Trophoblast cell (in vitro differentiated cells and primary cell): ENCODE results near the gene DHRSX.

Experiments
- DNase-seq, 2 donors: peaks; one replicate each; pipeline ENCODE4 v3.0.0-alpha.2; 2016
- H2AFZ ChIP-seq: 2 replicates; pipeline ENCODE4 v1.6.1; 2013; ENCODE audit warnings: low read length, moderate library complexity, mild to moderate bottlenecking; ENCODE audit not compliant: insufficient read depth, poor library complexity
- H2AK5ac ChIP-seq: 2 replicates; pipeline ENCODE4 v1.6.1; 2013; ENCODE audit warnings: mild to moderate bottlenecking, low read length
- H2BK120ac ChIP-seq: 2 replicates; pipeline ENCODE4 v1.6.1; 2013; ENCODE audit warnings: low read length, mild to moderate bottlenecking, moderate library complexity; ENCODE audit not compliant: insufficient read depth, poor library complexity
- H2BK12ac ChIP-seq: 2 replicates; pipeline ENCODE4 v1.6.1; 2013; ENCODE audit warnings: mild to moderate bottlenecking, low read length, moderate library complexity
- H2BK5ac ChIP-seq: 2 replicates; pipeline ENCODE4 v1.6.1; 2013; ENCODE audit warnings: low read length, low read depth, moderate library complexity, mild to moderate bottlenecking; ENCODE audit not compliant: poor library complexity
- H3K14ac ChIP-seq: 2 replicates; pipeline ENCODE4 v1.6.1; 2013; ENCODE audit warnings: mild to moderate bottlenecking, low read length
- H3K18ac ChIP-seq: 2 replicates; pipeline ENCODE4 v1.6.1; 2013; ENCODE audit warnings: mild to moderate bottlenecking, low read length
- H3K23ac ChIP-seq: 2 replicates; pipeline ENCODE4 v1.6.1; 2013; ENCODE audit warnings: low read length
- H3K27ac ChIP-seq: 2 replicates; pipeline ENCODE4 v1.5.1; 2013; ENCODE audit warnings: low read depth, mild to moderate bottlenecking, inconsistent platforms, low read length, moderate library complexity
- H3K27me3 ChIP-seq: 2 replicates; pipeline ENCODE4 v1.6.1; 2013; ENCODE audit warnings: inconsistent platforms, mild to moderate bottlenecking, low read length, moderate library complexity; ENCODE audit not compliant: insufficient read depth
- H3K36me3 ChIP-seq, 2 experiments: 1 replicate in 1 of 2; 2 replicates in 1 of 2; pipeline ENCODE4 v1.6.1; 2013; ENCODE audit warnings: low read length in 2 of 2, mild to moderate bottlenecking in 2 of 2, moderate library complexity in 1 of 2; ENCODE audit not compliant: insufficient read depth in 2 of 2, control insufficient read depth in 1 of 2
- H3K4ac ChIP-seq: 2 replicates; pipeline ENCODE4 v1.6.1; 2013; ENCODE audit warnings: low read depth, mild to moderate bottlenecking, low read length, moderate library complexity
- H3K4me1 ChIP-seq, 2 experiments: 1 replicate in 1 of 2; 2 replicates in 1 of 2; pipeline ENCODE4 v1.6.1; 2013; ENCODE audit warnings: low read length in 2 of 2, mild to moderate bottlenecking in 2 of 2, moderate library complexity in 1 of 2; ENCODE audit not compliant: insufficient read depth in 2 of 2, control insufficient read depth in 1 of 2
- H3K4me2 ChIP-seq: 2 replicates; pipeline ENCODE4 v1.6.1; 2013; ENCODE audit warnings: inconsistent platforms, mild to moderate bottlenecking, low read length, moderate library complexity
- H3K4me3 ChIP-seq: 2 replicates; pipeline ENCODE4 v1.5.1; 2013; ENCODE audit warnings: mild to moderate bottlenecking, low read depth, low read length, inconsistent platforms
- H3K79me1 ChIP-seq: one replicate; pipeline ENCODE4 v1.6.1; 2013; ENCODE audit warnings: low read length
- H3K79me2 ChIP-seq: 2 replicates; pipeline ENCODE4 v1.6.1; 2013; ENCODE audit warnings: low read length, mild to moderate bottlenecking; ENCODE audit not compliant: control insufficient read depth, insufficient read depth, poor library complexity
- H3K9ac ChIP-seq: 2 replicates; pipeline ENCODE4 v1.6.1; 2013; ENCODE audit warnings: mild to moderate bottlenecking, low read length
- H3K9me3 ChIP-seq: 2 replicates; pipeline ENCODE4 v1.6.1; 2013; ENCODE audit warnings: low read depth, mild to moderate bottlenecking, control low read depth, inconsistent platforms, low read length; ENCODE audit not compliant: insufficient read depth
- H4K12ac ChIP-seq: 2 replicates; pipeline ENCODE4 v1.6.1; 2013; ENCODE audit warnings: low read depth, mild to moderate bottlenecking, low read length, moderate library complexity
- H4K8ac ChIP-seq: 2 replicates; pipeline ENCODE4 v1.6.1; 2013; ENCODE audit warnings: low read depth, mild to moderate bottlenecking, low read length, moderate library complexity
- H4K91ac ChIP-seq: one replicate; pipeline ENCODE4 v1.6.1; 2013; ENCODE audit warnings: low read depth, mild to moderate bottlenecking, low read length, moderate library complexity
- WGBS: extraction: QIAGEN DNeasy Blood & Tissue Kit; methylation state at CpG from one replicate; pipeline ENCODE4 v1.1.7; 2013; ENCODE audit warnings: missing lambda C conversion rate; ENCODE audit not compliant: insufficient read length, insufficient coverage; ENCODE audit errors: extremely low coverage; 5-methylcytosine and 5-hydroxymethylcytosine counted together

Gene DHRSX

GRCh38 chrX:2435465-2435864, 65.3 kb downstream of the DHRSX start:
- no peak overlapping the region for H4K12ac ChIP-seq
- no CpG with 5 or more reads among the region's 2 CpGs for WGBS
- no peaks in the 10 kb centered on the region for H3K9me3 ChIP-seq
- H3K36me3 ChIP-seq: peaks cover 2 to 8% of the 10 kb centered on the region in 2 experiments
- no peak overlapping the region for H3K18ac ChIP-seq
- H3K4ac ChIP-seq: no peak overlapping the region
- H3K23ac ChIP-seq: no peak overlapping the region
- no peak overlapping the region for H3K4me3 ChIP-seq
- no peak overlapping the region for H3K9ac ChIP-seq
- no peaks in the 10 kb centered on the region for H3K27me3 ChIP-seq
- no peaks in the 10 kb centered on the region for H3K79me2 ChIP-seq
- no peak overlapping the region for H2AK5ac ChIP-seq
- DNase-seq: no peak
- H2BK12ac ChIP-seq: no peak overlapping the region
- no peak overlapping the region for H3K14ac ChIP-seq
- no peaks in the 10 kb centered on the region for H3K79me1 ChIP-seq
- no peak overlapping the region for H3K4me2 ChIP-seq
- no peak overlapping the region for H2BK120ac ChIP-seq
- no peak overlapping the region for H2BK5ac ChIP-seq
- no peak overlapping the region for H3K27ac ChIP-seq
- no peak overlapping the region for H4K8ac ChIP-seq
- no peak overlapping the region for H4K91ac ChIP-seq
- H3K4me1 ChIP-seq: no peaks in the 10 kb centered on the region
- H2AFZ ChIP-seq: no peak overlapping the region

- H3K23ac ChIP-seq: no peak overlapping the region
- H2AK5ac ChIP-seq: no peak overlapping the region
- no peaks in the 10 kb centered on the region for H3K79me2 ChIP-seq
- H3K14ac ChIP-seq: no peak overlapping the region
- H3K9me3 ChIP-seq: no peaks in the 10 kb centered on the region
- H3K18ac ChIP-seq: no peak overlapping the region
- H2BK120ac ChIP-seq: no peak overlapping the region
- no peak overlapping the region for H4K12ac ChIP-seq
- H2BK12ac ChIP-seq: no peak overlapping the region
- no peak overlapping the region for H4K91ac ChIP-seq
- H3K4ac ChIP-seq: no peak overlapping the region
- no peak overlapping the region for H2BK5ac ChIP-seq
- no peak overlapping the region for H3K4me2 ChIP-seq
- H4K8ac ChIP-seq: no peak overlapping the region
- no peaks in the 10 kb centered on the region for H3K27me3 ChIP-seq
- no peak overlapping the region for H3K4me3 ChIP-seq
- no peak overlapping the region for H3K9ac ChIP-seq
- H3K79me1 ChIP-seq: no peaks in the 10 kb centered on the region
- no peak for DNase-seq
- peaks cover 2 to 6% of the 10 kb centered on the region in 2 experiments for H3K36me3 ChIP-seq
- H3K27ac ChIP-seq: no peak overlapping the region
- no CpG with 5 or more reads among the region's 12 CpGs for whole genome bisulfite sequencing
- H3K4me1 ChIP-seq: no peaks in the 10 kb centered on the region
- no peak overlapping the region for H2AFZ ChIP-seq
Observed at GRCh38 chrX:2434270-2435163, 66.3 kb downstream of the DHRSX start.

GRCh38 chrX:2432298-2432863, 68.4 kb downstream of the DHRSX start:
- no CpG with 5 or more reads among the region's 11 CpGs for WGBS
- Histone ChIP-seq H4K8ac (no peak overlapping the region), H3K27me3 (no peaks in the 10 kb centered on the region), H3K79me2 (no peaks in the 10 kb centered on the region), H3K36me3 (peaks cover 2 to 5% of the 10 kb centered on the region in 2 experiments), H3K4ac (no peak overlapping the region), H3K79me1 (no peaks in the 10 kb centered on the region), H2BK5ac (no peak overlapping the region), H3K4me2 (no peak overlapping the region), H3K9me3 (no peaks in the 10 kb centered on the region), H2BK12ac (no peak overlapping the region), H3K14ac (no peak overlapping the region), H3K18ac (no peak overlapping the region), H2AFZ (no peak overlapping the region), H4K12ac (no peak overlapping the region), H3K4me3 (no peak overlapping the region), H2AK5ac (no peak overlapping the region), H3K9ac (no peak overlapping the region), H3K23ac (no peak overlapping the region), H3K27ac (no peak overlapping the region), H3K4me1 (no peaks in the 10 kb centered on the region), H4K91ac (no peak overlapping the region), H2BK120ac (no peak overlapping the region)
- no peak for DNase-seq

GRCh38 chrX:2430265-2430825, 70.4 kb downstream of the DHRSX start:
- no peak overlapping the region for H3K4me3 ChIP-seq
- H3K4ac ChIP-seq: no peak overlapping the region
- no peak overlapping the region for H3K9ac ChIP-seq
- H3K18ac ChIP-seq: no peak overlapping the region
- H3K4me2 ChIP-seq: no peak overlapping the region
- no peak overlapping the region for H4K8ac ChIP-seq
- H3K14ac ChIP-seq: no peak overlapping the region
- no peak overlapping the region for H4K12ac ChIP-seq
- no peak overlapping the region for H2BK5ac ChIP-seq
- no peaks in the 10 kb centered on the region for H3K79me2 ChIP-seq
- no CpG with 5 or more reads among the region's 13 CpGs for WGBS
- H3K27ac ChIP-seq: no peak overlapping the region
- no peaks in the 10 kb centered on the region for H3K4me1 ChIP-seq
- H3K9me3 ChIP-seq: peaks cover 3% of the 10 kb centered on the region
- no peak overlapping the region for H4K91ac ChIP-seq
- no peak overlapping the region for H2AFZ ChIP-seq
- H3K23ac ChIP-seq: no peak overlapping the region
- H3K79me1 ChIP-seq: no peaks in the 10 kb centered on the region
- H3K36me3 ChIP-seq: peaks cover 2 to 5% of the 10 kb centered on the region in 2 experiments
- no peak for DNase-seq
- H2BK120ac ChIP-seq: no peak overlapping the region
- no peaks in the 10 kb centered on the region for H3K27me3 ChIP-seq
- no peak overlapping the region for H2AK5ac ChIP-seq
- no peak overlapping the region for H2BK12ac ChIP-seq
